CD4-positive, alpha-beta T cell treated with Interleukin-17A for 1 hour (primary cell): ENCODE measurements around the gene UVRAG.

Experiments
- DNase-seq: peaks from one replicate; pipeline ENCODE4 v3.0.0-alpha.2; 2020

UVRAG gene

GRCh38 chr11:76085270-76085669, 270.3 kb downstream of the UVRAG start:
- no peak for DNase-seq

GRCh38 chr11:76086743-76087635, 272.0 kb downstream of the UVRAG start:
- DNase-seq, result no peak

GRCh38 chr11:76087749-76088148, 272.7 kb downstream of the UVRAG start:
- no peak for DNase-seq

GRCh38 chr11:76088511-76088910, 273.5 kb downstream of the UVRAG start:
- no peak for DNase-seq

GRCh38 chr11:76090174-76090573, 275.2 kb downstream of the UVRAG start:
- DNase-seq, result no peak

GRCh38 chr11:76090821-76091220, 275.8 kb downstream of the UVRAG start:
- DNase-seq, result no peak

- DNase-seq, result no peak
These were observed 279.7 kb downstream of the UVRAG start for GRCh38 chr11:76094740-76095139.

- DNase-seq, result no peak
These were observed 280.9 kb downstream of the UVRAG start for GRCh38 chr11:76095891-76096290.

GRCh38 chr11:76096552-76096951, 281.5 kb downstream of the UVRAG start:
- DNase-seq, result no peak

GRCh38 chr11:76102802-76103201, 287.8 kb downstream of the UVRAG start:
- no peak for DNase-seq

- no peak for DNase-seq
These were observed 288.4 kb downstream of the UVRAG start for GRCh38 chr11:76103460-76103859.

GRCh38 chr11:76104285-76104684, 289.3 kb downstream of the UVRAG start:
- DNase-seq, result no peak

GRCh38 chr11:76105637-76106036, 290.6 kb downstream of the UVRAG start:
- DNase-seq, result no peak

- DNase-seq, result no peak
These were observed 293.0 kb downstream of the UVRAG start for GRCh38 chr11:76107971-76108370.

- DNase-seq, result no peak
These were observed 299.2 kb downstream of the UVRAG start for GRCh38 chr11:76114238-76114637.

- no peak for DNase-seq
These were observed 300.5 kb downstream of the UVRAG start for GRCh38 chr11:76115555-76115954.

GRCh38 chr11:76119032-76119431, 304.0 kb downstream of the UVRAG start:
- no peak for DNase-seq

- no peak for DNase-seq
These were observed 304.8 kb downstream of the UVRAG start for GRCh38 chr11:76119779-76120178.

- no peak for DNase-seq
These were observed 305.6 kb downstream of the UVRAG start for GRCh38 chr11:76120513-76121101.

GRCh38 chr11:76123248-76123647, 308.2 kb downstream of the UVRAG start:
- no peak for DNase-seq

- DNase-seq, result no peak
These were observed 310.1 kb downstream of the UVRAG start for GRCh38 chr11:76124905-76125770.

GRCh38 chr11:76129729-76130128, 314.7 kb downstream of the UVRAG start:
- no peak for DNase-seq

GRCh38 chr11:76131142-76131541, 316.1 kb downstream of the UVRAG start:
- DNase-seq, result no peak
